HCT116 (cell line): ENCODE data around the gene BACH1.

Source experiments
- CTCF ChIP-seq, 3 experiments: fragments of 200-600 bp in 1 of 3; sonication (generic) in 1 of 3; IDR thresholded peaks in 2 of 3; conservative IDR thresholded peaks in 1 of 3; 2 replicates each; pipeline ENCODE4 v1.5.1; 2012 to 2017; ENCODE audit warnings: low read depth in 2 of 3, low read length in 2 of 3, antibody characterized with exemption in 1 of 3, borderline replicate concordance in 1 of 3, control low read depth in 1 of 3, mild to moderate bottlenecking in 1 of 3, mixed read lengths in 1 of 3, mixed run types in 1 of 3, moderate library complexity in 1 of 3; ENCODE audit not compliant: insufficient read depth in 1 of 3
- MAX ChIP-seq: IDR thresholded peaks from 2 replicates; pipeline ENCODE4 v1.6.1; 2012
- POLR2A ChIP-seq: IDR thresholded peaks from 2 replicates; pipeline ENCODE4 v1.7.0; 2011; ENCODE audit warnings: borderline replicate concordance; ENCODE audit not compliant: insufficient read depth, insufficient read length; ENCODE audit errors: extremely low read depth

GRCh38 chr21:29359718-29360117 lies 61.0 kb downstream of the BACH1 start:
- TF ChIP-seq POLR2A (no peak), CTCF (IDR thresholded peaks at IDR 0.05 in 2 of 3, conservative IDR thresholded peaks at IDR 0.05 in 1 of 3; ENCODE audit: borderline replicate concordance in 1 of 3, insufficient read depth in 1 of 3, low read depth in 2 of 3, low read length in 2 of 3) (no peak), MAX (no peak)
